HG03469 (cell line): Measurements from ENCODE around the gene ZNF148.
"Not testable (repeated sequence)": the region's sequence is repeated elsewhere in the genome, so short reads cannot be mapped to it uniquely, and the experiment has no call there.

ENCODE experiments used
- ATAC-seq: cut with Tn5 transposase; IDR thresholded peaks from one replicate; pipeline ENCODE4 v1.9.1; 2021; ENCODE audit warnings: mild to moderate bottlenecking, moderate library complexity, moderate number of reproducible peaks; ENCODE audit not compliant: unreplicated experiment

ZNF148 gene

DNA sequence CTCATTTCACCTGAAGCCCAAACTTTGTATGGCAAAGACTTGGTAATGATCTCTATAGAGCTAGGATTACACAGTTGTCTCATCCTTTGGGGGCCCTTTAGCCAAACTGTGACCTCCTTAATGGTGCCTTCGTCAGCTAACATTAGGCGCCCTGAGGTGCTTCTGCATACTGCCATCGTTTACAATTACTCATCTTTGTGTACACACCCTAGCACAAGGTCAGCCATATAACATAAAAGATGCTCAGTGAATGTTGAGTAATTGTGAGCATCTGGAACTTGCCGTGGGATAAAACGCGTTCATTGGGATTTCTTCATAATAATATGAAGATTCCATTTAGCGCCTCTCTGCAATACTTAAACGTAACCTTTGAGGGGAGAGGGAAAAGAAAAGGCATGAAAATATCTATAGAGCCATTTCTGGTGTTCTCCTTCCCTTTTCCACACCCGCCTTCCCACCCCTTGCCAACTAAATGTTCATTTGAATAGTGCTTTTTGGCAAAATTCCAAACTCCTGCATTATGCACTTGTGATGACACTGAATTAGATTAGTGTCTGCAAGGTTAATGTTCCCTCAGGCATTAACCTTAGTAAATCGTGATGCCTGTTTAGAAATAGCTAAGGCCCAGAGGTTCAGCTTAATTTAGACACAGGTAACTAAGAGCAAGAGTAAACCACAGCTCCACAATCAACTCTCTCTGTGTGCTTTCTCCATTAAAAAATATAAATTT, 990 bp upstream of the ZNF148 start:
- no peak for ATAC-seq

DNA sequence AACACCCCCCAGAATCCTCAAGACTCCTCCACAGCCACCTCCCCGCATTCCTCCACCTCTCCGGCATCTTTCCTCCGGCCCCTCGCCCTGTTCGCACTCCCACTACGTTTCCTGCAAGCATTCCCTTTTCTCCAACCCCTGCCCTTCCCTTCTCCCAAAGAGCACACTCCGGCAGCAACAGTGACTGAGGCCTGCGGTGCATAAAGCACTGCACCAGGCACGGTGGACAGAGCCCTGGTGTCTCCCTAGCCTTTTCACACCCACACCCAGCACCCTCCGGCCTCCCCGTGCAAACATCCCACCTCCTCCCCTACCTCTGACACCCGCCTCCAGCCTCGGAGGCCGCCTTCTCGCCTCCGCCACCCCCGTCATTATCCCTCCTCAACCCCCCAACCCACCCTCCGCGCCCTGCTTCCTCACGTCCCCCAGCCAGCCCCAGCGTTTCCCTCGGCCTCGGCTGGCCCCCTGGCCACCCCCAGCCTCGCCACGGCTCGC, 577 bp downstream of the ZNF148 start:
- no peak for ATAC-seq

GRCh38 chr3:125367403-125368230, 7.5 kb downstream of the ZNF148 start:
- ATAC-seq, result no peak

GRCh38 chr3:125366132-125366531, 9.0 kb downstream of the ZNF148 start:
- ATAC-seq, result no peak

DNA sequence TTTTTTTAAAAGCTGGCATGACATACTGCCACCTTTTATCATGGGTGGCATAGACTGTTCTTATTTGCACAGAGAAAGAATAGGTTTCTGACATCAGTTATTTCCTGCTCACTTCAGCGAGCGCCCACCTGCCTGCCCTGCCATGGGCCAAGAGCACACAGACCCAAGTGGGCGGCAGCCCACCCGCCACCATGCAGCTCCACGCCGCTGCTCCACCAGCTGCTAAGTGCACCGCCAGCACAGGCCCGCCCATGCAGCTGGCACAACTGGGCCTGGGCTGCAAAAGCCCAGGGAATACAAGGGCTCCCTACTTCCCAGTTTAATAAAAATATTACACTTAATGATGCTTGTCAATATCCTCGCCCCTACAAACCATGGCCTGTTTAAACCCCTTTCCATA, 15.4 kb downstream of the ZNF148 start:
- ATAC-seq, result no peak

DNA sequence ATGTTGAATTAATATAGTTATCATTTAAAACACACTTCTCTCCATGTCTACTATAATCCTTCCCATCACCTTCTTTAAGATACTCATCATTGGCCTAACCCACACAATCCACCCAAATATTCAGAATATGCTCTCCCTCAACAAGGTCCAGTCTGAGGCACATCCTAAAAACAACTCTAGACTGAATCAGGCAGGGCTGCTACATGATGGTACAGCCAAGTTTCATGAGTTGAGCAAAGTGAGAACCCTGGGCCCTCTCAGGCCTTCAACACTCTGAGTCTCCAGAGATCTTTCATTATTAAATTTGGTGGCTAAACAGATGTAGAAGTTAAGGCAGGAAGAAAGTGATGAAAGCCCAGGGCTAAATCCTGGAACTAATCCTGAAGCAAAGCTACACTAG, 16.2 kb downstream of the ZNF148 start:
- ATAC-seq, result no peak

- no peak for ATAC-seq
Measured at GRCh38 chr3:125357837-125358236, 17.3 kb downstream of the ZNF148 start.

- ATAC-seq, result no peak
Measured at GRCh38 chr3:125357032-125357658, 18.0 kb downstream of the ZNF148 start.

- no peak for ATAC-seq
Measured at GRCh38 chr3:125356140-125357026, 18.7 kb downstream of the ZNF148 start.

GRCh38 chr3:125353659-125354058, 21.5 kb downstream of the ZNF148 start:
- ATAC-seq, result no peak

DNA sequence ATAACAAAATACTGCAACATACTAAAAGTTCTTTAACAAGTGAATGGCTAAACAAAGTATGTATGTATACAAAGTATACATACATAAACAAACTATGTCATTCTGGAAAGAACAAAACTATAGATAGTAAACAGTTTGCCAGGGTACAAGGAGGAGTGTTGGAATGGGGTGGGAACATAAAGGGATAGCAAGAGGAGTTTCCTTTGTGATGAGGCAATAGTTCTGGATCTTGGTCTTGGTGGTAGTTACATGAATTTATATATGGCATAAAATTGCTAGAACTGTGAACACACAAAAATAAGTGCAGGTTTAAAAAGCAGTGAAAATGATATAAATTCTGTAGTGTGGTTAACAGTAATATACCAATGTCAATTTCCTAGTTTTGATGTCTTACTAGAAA, 22.0 kb downstream of the ZNF148 start:
- ATAC-seq, result no peak

DNA sequence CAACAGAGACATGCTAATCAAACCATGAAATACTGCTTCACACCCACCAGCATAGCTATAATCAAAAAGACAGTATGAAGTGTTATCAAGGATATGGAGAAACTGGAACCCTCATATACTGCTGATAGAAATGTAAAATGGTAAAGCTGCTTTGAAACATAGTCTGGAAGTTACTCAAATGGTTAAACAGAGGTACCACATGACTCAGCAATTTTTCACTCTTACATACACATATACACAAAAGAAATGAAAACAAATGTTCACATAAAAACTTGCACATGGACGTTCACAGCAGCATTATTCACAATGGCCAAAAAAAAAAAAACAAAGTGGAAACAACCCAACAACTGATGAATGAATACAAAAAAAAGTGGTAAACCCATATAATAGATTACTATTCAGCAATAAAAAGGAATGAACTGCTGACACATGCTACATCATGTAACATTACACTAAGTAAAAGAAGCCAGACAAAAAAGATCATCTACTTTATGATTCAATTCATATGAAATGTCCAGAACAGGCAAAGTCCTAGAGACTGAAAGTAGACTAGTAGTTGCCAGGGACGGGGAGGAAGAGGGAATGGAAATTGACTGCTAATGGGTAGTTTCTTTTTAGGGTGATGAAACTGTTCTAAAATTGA, 23.2 kb downstream of the ZNF148 start:
- no peak for ATAC-seq

DNA sequence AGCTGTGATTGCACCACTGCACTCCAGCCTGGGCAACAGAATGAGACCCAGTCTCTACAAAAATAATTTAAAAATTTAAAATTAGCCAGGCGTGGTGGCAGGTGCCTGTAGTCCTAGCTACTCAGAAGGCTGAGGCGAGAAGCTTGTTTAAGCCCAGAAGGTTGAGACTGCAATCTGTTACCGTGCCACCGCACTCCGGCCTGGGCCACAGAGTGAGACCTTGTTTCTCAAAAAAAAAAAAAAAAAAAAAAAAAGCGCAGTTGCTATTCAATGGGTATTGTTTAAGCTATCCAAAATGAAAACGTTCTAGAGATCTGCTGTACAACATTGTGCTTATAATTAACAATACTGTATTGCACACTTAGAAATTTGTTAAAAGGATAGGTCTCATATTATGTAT, 24.0 kb downstream of the ZNF148 start:
- ATAC-seq, result no peak

GRCh38 chr3:125350597-125350996, 24.5 kb downstream of the ZNF148 start:
- ATAC-seq, result no peak

- no peak for ATAC-seq
Measured at GRCh38 chr3:125349556-125350165, 25.5 kb downstream of the ZNF148 start.

GRCh38 chr3:125349055-125349454, 26.1 kb downstream of the ZNF148 start:
- no peak for ATAC-seq

- ATAC-seq, result not testable (repeated sequence)
Measured at GRCh38 chr3:125343367-125343766, 31.8 kb downstream of the ZNF148 start.

DNA sequence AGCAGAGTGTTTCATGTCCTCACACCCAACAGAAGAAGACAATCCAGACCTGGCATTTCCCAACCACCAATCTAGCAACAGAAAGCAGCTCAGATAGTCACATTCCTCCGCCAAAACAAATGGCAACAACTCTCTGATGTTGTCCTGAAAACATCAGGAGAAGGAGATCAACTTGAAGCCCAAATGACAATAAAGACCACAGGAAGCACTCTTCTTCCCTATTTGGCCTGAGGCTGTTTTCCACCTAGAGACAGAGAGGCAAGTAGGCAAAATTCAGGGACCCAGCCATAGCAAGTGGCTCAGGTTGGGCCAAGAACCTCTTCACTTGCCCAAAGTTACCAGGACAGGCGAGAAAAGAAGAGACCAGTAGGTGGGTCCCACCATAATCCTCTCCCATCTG, 35.0 kb downstream of the ZNF148 start:
- ATAC-seq, result no peak

DNA sequence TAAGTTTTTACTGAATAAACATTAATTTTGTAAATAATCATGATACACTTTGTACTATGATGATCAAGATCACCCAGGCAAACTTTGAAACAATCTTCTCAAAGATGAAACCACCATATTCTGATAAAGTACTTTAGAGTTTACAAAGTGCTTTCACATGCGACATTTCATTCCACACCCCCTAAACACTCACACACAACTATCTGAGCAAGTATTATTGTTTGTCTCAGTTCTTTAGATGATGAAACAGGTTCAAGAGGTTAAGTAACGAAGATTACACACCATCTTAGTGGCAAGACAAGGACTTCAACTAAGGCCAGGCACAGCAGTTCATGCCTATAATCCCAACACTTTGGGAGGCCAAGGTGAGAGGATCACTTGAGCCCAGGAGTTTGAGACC, 37.6 kb downstream of the ZNF148 start:
- ATAC-seq, result no peak
